T1000 (cell line): ENCODE measurements around the gene ADGRV1.
A peak's percentile ranks its signal among the peaks of the same experiment; 100 is the strongest.

ENCODE experiments used
- DNase-seq: peaks from one replicate; lab custom pipeline; 2025; ENCODE audit warnings: mixed read lengths; lab: John Stamatoyannopoulos, UW

ADGRV1 gene

GRCh38 chr5:91166059-91166807 is 607.6 kb downstream of the ADGRV1 start:
- DNase-seq = no peak

GRCh38 chr5:91168859-91169258 is 610.3 kb downstream of the ADGRV1 start:
- DNase-seq = no peak

- DNase-seq = no peak
These were observed 611.7 kb downstream of the ADGRV1 start for GRCh38 chr5:91170266-91170665.

GRCh38 chr5:91171322-91171721 is 612.7 kb downstream of the ADGRV1 start:
- DNase-seq = no peak

- no peak for DNase-seq
These were observed 615.8 kb downstream of the ADGRV1 start for GRCh38 chr5:91174396-91174795.

GRCh38 chr5:91175708-91176107 is 617.1 kb downstream of the ADGRV1 start:
- no peak for DNase-seq

GRCh38 chr5:91176288-91177016 is 617.9 kb downstream of the ADGRV1 start:
- no peak for DNase-seq

- DNase-seq = no peak
These were observed 618.5 kb downstream of the ADGRV1 start for GRCh38 chr5:91177085-91177484.

GRCh38 chr5:91177639-91178038 is 619.0 kb downstream of the ADGRV1 start:
- DNase-seq = no peak

- DNase-seq = no peak
These were observed 619.9 kb downstream of the ADGRV1 start for GRCh38 chr5:91178461-91178860.

GRCh38 chr5:91179018-91179417 is 620.4 kb downstream of the ADGRV1 start:
- DNase-seq = no peak

- no peak for DNase-seq
These were observed 621.9 kb downstream of the ADGRV1 start for GRCh38 chr5:91180506-91180905.

GRCh38 chr5:91182763-91183162 is 624.2 kb downstream of the ADGRV1 start:
- DNase-seq = no peak

- no peak for DNase-seq
These were observed 625.1 kb downstream of the ADGRV1 start for GRCh38 chr5:91183743-91184142.

GRCh38 chr5:91186101-91186500 is 627.5 kb downstream of the ADGRV1 start:
- no peak for DNase-seq

GRCh38 chr5:91187032-91187431 is 628.4 kb downstream of the ADGRV1 start:
- no peak for DNase-seq

- DNase-seq = no peak
These were observed 630.2 kb downstream of the ADGRV1 start for GRCh38 chr5:91188755-91189154.

GRCh38 chr5:91189480-91190313 is 631.1 kb downstream of the ADGRV1 start:
- DNase-seq = peak; percentile 46

GRCh38 chr5:91190314-91190690 is 631.7 kb downstream of the ADGRV1 start:
- DNase-seq = no peak

GRCh38 chr5:91194824-91195381 is 636.3 kb downstream of the ADGRV1 start:
- DNase-seq = no peak

- DNase-seq = no peak
These were observed 642.1 kb downstream of the ADGRV1 start for GRCh38 chr5:91200692-91201091.

- no peak for DNase-seq
These were observed 647.5 kb downstream of the ADGRV1 start for GRCh38 chr5:91206103-91206502.
